SK-N-MC (cell line): Measurements from ENCODE around the gene ELMO1.

ENCODE experiments used
- EZH2 ChIP-seq: fragments of 200-600 bp; sonication (generic); IDR thresholded peaks from one replicate; pipeline ENCODE4 v1.6.1; 2017; ENCODE audit warnings: antibody characterized with exemption
- FOXP2 ChIP-seq: optimal IDR thresholded peaks from 2 replicates; pipeline ENCODE3; 2011; ENCODE audit warnings: mild to moderate bottlenecking, moderate library complexity; ENCODE audit not compliant: insufficient read depth; ENCODE audit errors: extremely low read length, control extremely low read depth
- POLR2AphosphoS5 ChIP-seq: IDR thresholded peaks from 2 replicates; pipeline ENCODE4 v1.6.1; 2012; ENCODE audit warnings: mild to moderate bottlenecking, low read depth, low read length, borderline replicate concordance

DNA sequence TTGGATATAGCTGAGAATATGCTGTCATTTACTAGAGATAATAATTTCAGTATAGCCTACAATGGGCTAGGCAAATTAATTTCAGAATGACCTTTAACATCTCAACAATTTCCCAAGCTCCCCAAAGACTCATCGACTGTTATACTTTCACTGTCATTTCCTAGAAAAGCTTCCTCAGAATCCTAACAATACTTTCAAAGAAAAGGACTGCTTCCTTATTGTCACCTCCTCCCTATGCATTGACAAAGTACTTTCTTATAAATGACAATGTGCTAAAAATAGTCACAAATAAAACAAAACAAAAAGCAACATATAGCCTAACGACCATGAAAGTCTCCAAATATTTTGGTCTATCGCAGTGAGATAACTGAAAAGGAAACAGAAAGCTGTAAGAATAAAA is 272.6 kb downstream of the ELMO1 start:
- TF ChIP-seq POLR2AphosphoS5: no peak
- TF ChIP-seq EZH2: no peak
- no peak for TF ChIP-seq FOXP2
